Neuronal stem cell (in vitro differentiated cells): Measurements from ENCODE around the gene WFDC12.
"Not testable (repeated sequence)": the region's sequence is repeated elsewhere in the genome, so short reads cannot be mapped to it uniquely, and the experiment has no call there.

Source experiments
- DNase-seq: peaks from one replicate; pipeline ENCODE4 v3.0.0-alpha.2; 2013; ENCODE audit warnings: low spot score
- H2AFZ ChIP-seq: one replicate; pipeline ENCODE4 v1.6.1; 2013; ENCODE audit warnings: mild to moderate bottlenecking, low read length, inconsistent platforms
- H2AK5ac ChIP-seq: 2 replicates; pipeline ENCODE4 v1.6.1; 2013; ENCODE audit warnings: low read depth, mild to moderate bottlenecking, inconsistent platforms, low read length, moderate library complexity, mixed read lengths
- H2BK120ac ChIP-seq: 2 replicates; pipeline ENCODE4 v1.6.1; 2013; ENCODE audit warnings: low read depth, mild to moderate bottlenecking, inconsistent platforms, low read length, moderate library complexity, mixed read lengths
- H2BK12ac ChIP-seq: one replicate; pipeline ENCODE4 v1.6.1; 2013; ENCODE audit warnings: low read length, inconsistent platforms
- H2BK15ac ChIP-seq: 2 replicates; pipeline ENCODE4 v1.6.1; 2013; ENCODE audit warnings: mild to moderate bottlenecking, low read length, inconsistent platforms, mixed read lengths
- H2BK5ac ChIP-seq: one replicate; pipeline ENCODE4 v1.6.1; 2013; ENCODE audit warnings: inconsistent platforms, mild to moderate bottlenecking, low read length, moderate library complexity
- H3K14ac ChIP-seq: one replicate; pipeline ENCODE4 v1.6.1; 2013; ENCODE audit warnings: low read length, inconsistent platforms
- H3K18ac ChIP-seq: 2 replicates; pipeline ENCODE4 v1.6.1; 2013; ENCODE audit warnings: low read length, inconsistent platforms
- H3K23ac ChIP-seq: 2 replicates; pipeline ENCODE4 v1.6.1; 2013; ENCODE audit warnings: low read depth, mild to moderate bottlenecking, mixed read lengths, low read length, inconsistent platforms; ENCODE audit not compliant: poor library complexity
- H3K27ac ChIP-seq: replicated peaks from 3 replicates; pipeline ENCODE4 v1.5.1; 2013; ENCODE audit warnings: low read length, inconsistent platforms
- H3K27me3 ChIP-seq, 3 experiments: 2 replicates each; pipeline ENCODE4 v1.6.1; 2013; ENCODE audit warnings: low read length in 3 of 3, mild to moderate bottlenecking in 2 of 3, inconsistent platforms in 1 of 3, low read depth in 1 of 3, mixed read lengths in 1 of 3, moderate library complexity in 1 of 3; ENCODE audit not compliant: control insufficient read depth in 3 of 3, insufficient read depth in 3 of 3
- H3K36me3 ChIP-seq, 2 donors: replicated peaks in 1 of 2; 2 replicates each; pipeline ENCODE4 v1.6.1; 2013; ENCODE audit warnings: low read length in 2 of 2; ENCODE audit not compliant: control insufficient read depth in 2 of 2, insufficient read depth in 2 of 2
- H3K4ac ChIP-seq: 2 replicates; pipeline ENCODE4 v1.6.1; 2013; ENCODE audit warnings: inconsistent platforms, mild to moderate bottlenecking, low read length, moderate library complexity
- H3K4me1 ChIP-seq, 2 donors: 1 replicate in 1 of 2; 2 replicates in 1 of 2; pipeline ENCODE4 v1.6.1; 2013; ENCODE audit warnings: low read length in 2 of 2, low read depth in 1 of 2; ENCODE audit not compliant: control insufficient read depth in 2 of 2, insufficient read depth in 1 of 2
- H3K4me2 ChIP-seq: one replicate; pipeline ENCODE4 v1.6.1; 2013; ENCODE audit warnings: mild to moderate bottlenecking, low read length, inconsistent platforms; ENCODE audit not compliant: insufficient read depth, poor library complexity, severe bottlenecking
- H3K4me3 ChIP-seq, 2 donors: 2 replicates each; pipeline ENCODE4 v1.5.1; 2013; ENCODE audit warnings: low read length in 2 of 2, mild to moderate bottlenecking in 2 of 2, inconsistent platforms in 1 of 2, moderate library complexity in 1 of 2
- H3K79me1 ChIP-seq: one replicate; pipeline ENCODE4 v1.6.1; 2013; ENCODE audit warnings: low read depth, mild to moderate bottlenecking, inconsistent platforms, low read length, moderate library complexity
- H3K9ac ChIP-seq: one replicate; pipeline ENCODE4 v1.6.1; 2013; ENCODE audit warnings: mild to moderate bottlenecking, low read depth, low read length, inconsistent platforms; ENCODE audit not compliant: poor library complexity
- H3K9me3 ChIP-seq, 2 donors: replicated peaks in 1 of 2; 2 replicates each; pipeline versions ENCODE3 to v1.6.1; 2013; ENCODE audit warnings: low read length in 2 of 2, mild to moderate bottlenecking in 2 of 2, inconsistent platforms in 1 of 2, low read depth in 1 of 2, mixed read lengths in 1 of 2, moderate library complexity in 1 of 2; ENCODE audit not compliant: control insufficient read depth in 2 of 2, insufficient read depth in 1 of 2
- H4K8ac ChIP-seq: one replicate; pipeline ENCODE4 v1.6.1; 2013; ENCODE audit warnings: low read depth, mild to moderate bottlenecking, inconsistent platforms, low read length, moderate library complexity
- H4K91ac ChIP-seq: one replicate; pipeline ENCODE4 v1.6.1; 2013; ENCODE audit warnings: low read length, low read depth, mild to moderate bottlenecking, inconsistent platforms; ENCODE audit not compliant: poor library complexity
- WGBS, 2 donors: extraction: QIAGEN DNeasy Blood & Tissue Kit; methylation state at CpG; one replicate each; pipeline ENCODE4 v1.1.7; 2013; ENCODE audit warnings: missing lambda C conversion rate in 2 of 2, mixed read lengths in 1 of 2; ENCODE audit not compliant: insufficient read length in 2 of 2, insufficient replicate concordance in 1 of 2; ENCODE audit errors: extremely low coverage in 2 of 2; 5-methylcytosine and 5-hydroxymethylcytosine counted together

WFDC12 gene

GRCh38 chr20:45140836-45141235, 16.6 kb upstream of the WFDC12 start:
- no CpG with 5 or more reads among the region's 4 CpGs for WGBS, 2 donors
- no peak overlapping the region for H3K4me2 ChIP-seq

DNA sequence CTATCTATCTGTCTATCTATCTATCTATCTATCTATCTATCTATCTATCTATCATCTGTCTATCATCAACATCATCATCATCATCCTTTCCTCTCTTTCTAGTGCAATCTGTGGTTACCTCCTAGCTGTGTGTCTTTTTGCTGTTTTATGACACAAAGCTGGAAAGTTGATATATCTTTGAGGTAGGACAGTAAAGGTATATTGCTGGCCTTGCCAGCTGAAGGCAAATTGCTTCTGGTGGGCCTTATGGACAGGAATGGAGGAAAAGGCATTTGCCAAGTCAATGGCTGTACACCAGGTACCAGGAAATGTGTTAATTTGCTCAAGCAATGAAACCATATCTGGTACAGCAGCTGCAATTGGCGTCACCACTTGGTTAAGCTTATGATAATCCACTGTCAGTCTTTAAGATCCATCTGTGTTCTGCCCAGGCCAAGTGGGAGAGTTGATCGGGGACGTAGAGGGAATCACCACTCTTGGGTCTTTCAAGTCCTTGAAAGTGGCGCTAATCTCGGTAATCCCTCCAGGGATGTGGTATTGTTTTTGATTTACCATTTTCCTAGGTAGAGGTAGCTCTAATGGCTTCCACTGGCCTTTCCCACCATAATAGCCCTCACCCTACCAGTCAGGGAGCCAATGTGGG, 15.6 kb upstream of the WFDC12 start:
- H3K4ac ChIP-seq, H4K91ac ChIP-seq, H3K23ac ChIP-seq, H3K36me3 ChIP-seq, H3K4me2 ChIP-seq, H4K8ac ChIP-seq, H3K18ac ChIP-seq, H2AK5ac ChIP-seq, H2AFZ ChIP-seq, H3K79me1 ChIP-seq, H2BK120ac ChIP-seq, H2BK5ac ChIP-seq, H3K4me1 ChIP-seq, H3K4me3 ChIP-seq, H3K27ac ChIP-seq, H3K9ac ChIP-seq, H3K14ac ChIP-seq, H2BK15ac ChIP-seq, H3K27me3 ChIP-seq, H2BK12ac ChIP-seq, DNase-seq, H3K9me3 ChIP-seq: not testable (repeated sequence)
- WGBS, 2 donors = no CpG with 5 or more reads among the region's 5 CpGs

More at GRCh38 chr20:45140836-45141235, 16.6 kb upstream of the WFDC12 start:
- Histone ChIP-seq H3K9me3 (no peaks in the 10 kb centered on the region), H3K27ac (no peak overlapping the region), H2AFZ (no peak overlapping the region), H3K4ac (no peak overlapping the region), H3K9ac (no peak overlapping the region), H4K91ac (no peak overlapping the region), H3K79me1 (no peaks in the 10 kb centered on the region), H2AK5ac (no peak overlapping the region), H3K18ac (no peak overlapping the region), H3K36me3 (no peaks in the 10 kb centered on the region), H3K23ac (no peak overlapping the region), H2BK120ac (no peak overlapping the region), H3K4me1 (no peaks in the 10 kb centered on the region), H3K4me3 (no peak overlapping the region), H4K8ac (no peak overlapping the region), H3K14ac (no peak overlapping the region), H3K27me3 (peaks cover 0 to 8% (median 0%) of the 10 kb centered on the region in 3 experiments), H2BK12ac (no peak overlapping the region), H2BK5ac (no peak overlapping the region), H2BK15ac (no peak overlapping the region)
- DNase-seq = no peak

DNA sequence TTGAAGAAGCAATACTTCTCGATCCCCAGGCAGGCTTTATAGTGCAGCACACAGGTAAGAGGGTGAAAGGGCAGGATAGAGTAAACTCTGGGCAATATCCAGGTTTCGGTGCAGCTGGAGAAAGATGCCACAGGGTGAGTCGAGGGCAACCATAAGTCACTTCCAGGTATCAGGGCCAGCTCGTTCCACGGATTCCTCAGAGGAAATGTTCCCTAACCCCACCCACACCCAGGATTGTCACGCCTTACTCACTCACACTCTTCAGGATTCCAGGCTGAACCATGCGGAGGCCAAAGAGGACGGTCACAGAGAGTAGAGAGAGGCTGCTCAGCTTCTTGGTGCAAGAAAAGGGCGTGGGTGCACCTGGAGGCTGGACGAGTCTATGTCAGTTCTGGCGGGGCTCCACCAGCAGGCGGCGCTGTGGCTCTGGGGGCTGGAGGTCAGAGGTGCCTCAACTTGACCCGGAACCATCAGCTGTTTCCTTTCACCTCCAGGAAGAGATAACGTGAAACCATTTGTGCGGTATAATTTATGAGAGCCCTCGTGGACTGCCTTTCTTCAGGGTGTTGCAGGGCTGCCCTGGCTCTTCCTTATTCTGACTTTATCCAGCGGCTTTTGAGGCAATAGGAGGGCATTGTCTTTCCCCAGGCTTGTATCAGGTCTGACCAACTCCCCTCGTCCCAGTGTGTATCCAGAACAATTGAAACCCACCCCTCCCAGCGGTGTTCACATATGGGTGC, 14.5 kb upstream of the WFDC12 start:
- Histone ChIP-seq H3K4me2 (no peak overlapping the region), H3K4ac (no peak overlapping the region), H3K9me3 (no peaks in the 10 kb centered on the region), H3K4me3 (no peak overlapping the region), H3K27me3 (peaks cover 0 to 4% (median 0%) of the 10 kb centered on the region in 3 experiments), H3K27ac (no peak overlapping the region), H3K14ac (no peak overlapping the region), H3K18ac (no peak overlapping the region), H2BK15ac (no peak overlapping the region), H3K9ac (no peak overlapping the region), H3K36me3 (no peaks in the 10 kb centered on the region), H2AK5ac (no peak overlapping the region), H3K23ac (no peak overlapping the region), H2BK12ac (no peak overlapping the region), H4K8ac (no peak overlapping the region), H2BK120ac (no peak overlapping the region), H4K91ac (no peak overlapping the region), H3K4me1 (no peaks in the 10 kb centered on the region), H2AFZ (peak overlapping the region; percentile 45), H2BK5ac (no peak overlapping the region), H3K79me1 (no peaks in the 10 kb centered on the region)
- no CpG with 5 or more reads among the region's 20 CpGs for WGBS, 2 donors
- peak; percentile 36 for DNase-seq

DNA sequence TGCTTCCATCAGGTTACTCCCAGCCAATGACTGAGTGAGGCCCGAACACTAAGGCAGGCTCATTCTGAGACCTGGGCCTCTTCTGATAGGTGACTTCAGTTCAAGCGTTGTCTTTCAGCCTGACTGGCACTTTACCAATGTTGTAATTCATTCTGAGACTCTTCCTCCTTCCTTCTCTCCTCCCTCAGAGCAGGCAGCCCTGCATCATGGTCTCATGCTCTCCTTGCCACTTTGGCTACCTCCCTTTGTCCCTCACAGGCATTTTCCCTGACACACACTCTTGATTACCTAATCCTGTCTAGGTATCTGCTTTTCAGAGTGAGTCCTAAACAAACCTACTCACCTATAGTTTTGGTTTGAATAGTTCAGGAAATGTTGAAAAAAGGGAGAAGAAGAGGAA, 12.6 kb upstream of the WFDC12 start:
- Histone ChIP-seq H3K4me3 (no peak overlapping the region), H3K36me3 (no peaks in the 10 kb centered on the region), H3K18ac (no peak overlapping the region), H2BK120ac (no peak overlapping the region), H3K27ac (no peak overlapping the region), H2BK12ac (no peak overlapping the region), H4K91ac (no peak overlapping the region), H3K27me3 (peaks cover 0 to 4% (median 0%) of the 10 kb centered on the region in 3 experiments), H3K9me3 (no peaks in the 10 kb centered on the region), H2AK5ac (no peak overlapping the region), H3K4me1 (no peaks in the 10 kb centered on the region), H3K4ac (no peak overlapping the region), H2AFZ (no peak overlapping the region), H3K9ac (no peak overlapping the region), H4K8ac (no peak overlapping the region), H3K79me1 (no peaks in the 10 kb centered on the region), H3K23ac (no peak overlapping the region), H2BK15ac (no peak overlapping the region), H3K14ac (no peak overlapping the region), H3K4me2 (no peak overlapping the region), H2BK5ac (no peak overlapping the region)
- WGBS, 2 donors = no CpG with 5 or more reads among the region's 2 CpGs
- no peak for DNase-seq
